ENCODE data around the gene EPAS1. TPM values are rescaled to one million over a fixed set of nuclear protein-coding genes. Genes with fewer than 3 reads are reported as not detected.

EPAS1 gene
- total RNA-seq, 1 donor from 2014 or later: 22.9 TPM

DNA sequence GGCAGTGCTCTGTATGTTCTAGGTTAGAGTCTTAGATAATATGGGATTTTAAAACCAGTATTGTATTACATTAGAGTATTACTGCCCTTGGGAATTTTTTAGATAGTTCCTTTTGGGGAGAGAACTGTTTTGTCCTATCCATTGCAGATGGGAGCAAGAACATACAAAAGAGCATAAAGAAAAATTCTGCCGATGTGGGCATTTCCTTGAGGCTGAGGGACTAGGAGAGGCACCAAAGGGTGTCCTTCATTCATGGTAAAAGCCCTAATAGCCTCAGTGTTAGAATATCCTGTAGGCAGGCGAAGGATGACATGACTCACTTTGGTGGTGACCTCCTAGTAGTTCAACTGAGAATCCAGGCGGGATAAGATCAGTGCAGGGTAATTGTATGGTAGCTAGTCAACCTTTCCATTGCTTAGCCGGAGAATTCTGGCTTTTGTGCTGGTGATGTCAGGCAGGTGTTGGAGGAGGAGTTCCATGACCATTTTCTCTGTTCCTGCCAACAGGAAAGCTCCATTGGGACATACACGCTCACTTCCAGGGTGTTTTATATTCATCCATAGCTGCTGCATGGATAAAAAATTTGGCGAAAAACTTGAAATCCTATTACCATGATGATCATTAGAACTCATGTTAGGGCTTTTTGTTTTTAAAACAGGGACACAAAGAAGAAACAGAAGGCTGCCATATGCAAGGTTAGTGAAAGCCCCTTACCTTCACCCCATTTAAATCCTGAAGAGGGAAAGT, 28.1 kb downstream of the EPAS1 start:
- H3K4me3 Mint-ChIP-seq: no peak overlapping the region
- peaks cover 24% of the 10 kb centered on the region for H3K27me3 Mint-ChIP-seq (ENCODE audit: insufficient read depth)
- no peak overlapping the region for H3K27ac Mint-ChIP-seq
- DNase-seq (ENCODE audit: low spot score): no peak
- H3K4me1 Mint-ChIP-seq (ENCODE audit: low read depth): no peaks in the 10 kb centered on the region
- no peaks in the 10 kb centered on the region for H3K36me3 Mint-ChIP-seq (ENCODE audit: low read depth)
- no peaks in the 10 kb centered on the region for H3K9me3 Mint-ChIP-seq
- intact Hi-C loops (cut with micrococcal nuclease): no loop called here

GRCh38 chr2:46326231-46326980, 29.2 kb downstream of the EPAS1 start:
- Mint-ChIP-seq H3K27ac (no peak overlapping the region), H3K9me3 (no peaks in the 10 kb centered on the region), H3K4me3 (no peak overlapping the region), H3K4me1 (ENCODE audit: low read depth) (no peaks in the 10 kb centered on the region), H3K36me3 (ENCODE audit: low read depth) (no peaks in the 10 kb centered on the region), H3K27me3 (ENCODE audit: insufficient read depth) (peaks cover 22% of the 10 kb centered on the region)
- DNase-seq (ENCODE audit: low spot score): no peak
- intact Hi-C loops (cut with micrococcal nuclease): no loop called here

DNA sequence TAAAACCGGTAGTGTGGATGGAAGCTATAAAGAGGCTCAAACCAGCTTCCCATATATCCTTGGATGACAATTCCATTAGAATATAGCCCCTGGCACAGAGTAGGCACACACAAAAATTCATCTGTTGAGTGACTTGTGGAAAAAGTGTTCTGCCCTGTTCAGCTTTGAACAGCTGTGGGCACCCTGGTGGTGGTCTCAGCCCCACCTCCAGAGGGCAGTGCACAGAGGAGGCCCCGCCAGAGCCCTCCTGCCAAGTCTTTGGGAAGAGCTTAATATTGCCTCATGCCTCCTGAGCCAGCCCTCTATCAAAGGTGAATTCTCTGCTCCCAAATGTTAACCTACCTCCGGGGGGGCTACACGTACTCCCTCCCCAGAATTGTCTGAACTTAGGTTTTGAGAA, 30.4 kb downstream of the EPAS1 start:
- Mint-ChIP-seq H3K36me3 (ENCODE audit: low read depth) (no peaks in the 10 kb centered on the region), H3K4me3 (no peak overlapping the region), H3K27me3 (ENCODE audit: insufficient read depth) (peaks cover 20% of the 10 kb centered on the region), H3K9me3 (no peaks in the 10 kb centered on the region), H3K4me1 (ENCODE audit: low read depth) (no peaks in the 10 kb centered on the region), H3K27ac (no peak overlapping the region)
- intact Hi-C loops (cut with micrococcal nuclease): no loop called here
- DNase-seq (ENCODE audit: low spot score): no peak

GRCh38 chr2:46328291-46328690, 31.1 kb downstream of the EPAS1 start:
- H3K9me3 Mint-ChIP-seq: no peaks in the 10 kb centered on the region
- no peak overlapping the region for H3K27ac Mint-ChIP-seq
- H3K36me3 Mint-ChIP-seq (ENCODE audit: low read depth): no peaks in the 10 kb centered on the region
- DNase-seq (ENCODE audit: low spot score): no peak
- intact Hi-C loops (cut with micrococcal nuclease): no loop called here
- no peaks in the 10 kb centered on the region for H3K4me1 Mint-ChIP-seq (ENCODE audit: low read depth)
- H3K27me3 Mint-ChIP-seq (ENCODE audit: insufficient read depth): peaks cover 22% of the 10 kb centered on the region
- H3K4me3 Mint-ChIP-seq: no peak overlapping the region

GRCh38 chr2:46328829-46329228, 31.6 kb downstream of the EPAS1 start:
- no peak for DNase-seq (ENCODE audit: low spot score)
- no peak overlapping the region for H3K4me3 Mint-ChIP-seq
- H3K36me3 Mint-ChIP-seq (ENCODE audit: low read depth): no peaks in the 10 kb centered on the region
- no peaks in the 10 kb centered on the region for H3K4me1 Mint-ChIP-seq (ENCODE audit: low read depth)
- H3K27me3 Mint-ChIP-seq (ENCODE audit: insufficient read depth): peaks cover 26% of the 10 kb centered on the region
- intact Hi-C loops (cut with micrococcal nuclease): no loop called here
- H3K9me3 Mint-ChIP-seq: no peaks in the 10 kb centered on the region
- no peak overlapping the region for H3K27ac Mint-ChIP-seq

DNA sequence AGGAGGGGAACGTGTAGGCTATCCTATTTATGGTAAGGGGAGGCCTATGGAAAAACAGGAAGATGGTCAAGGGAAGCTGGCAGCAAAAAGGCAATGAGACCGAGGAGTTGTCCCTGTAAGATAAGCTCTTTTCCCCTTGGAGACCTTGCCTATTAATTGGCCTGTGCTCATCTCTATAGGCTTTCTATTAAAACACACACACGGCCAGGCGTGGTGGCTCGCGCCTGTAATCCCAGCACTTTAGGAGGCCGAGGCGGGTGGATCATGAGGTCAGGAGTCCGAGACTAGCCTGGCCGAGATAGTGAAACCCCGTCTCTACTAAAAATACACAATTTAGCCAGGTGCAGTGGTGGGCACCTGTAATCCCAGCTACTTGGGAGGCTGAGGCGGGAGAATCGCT, 32.1 kb downstream of the EPAS1 start:
- intact Hi-C loops (cut with micrococcal nuclease): no loop called here
- Mint-ChIP-seq H3K27me3 (ENCODE audit: insufficient read depth) (peaks cover 26% of the 10 kb centered on the region), H3K36me3 (ENCODE audit: low read depth) (no peaks in the 10 kb centered on the region), H3K4me3 (no peak overlapping the region), H3K9me3 (no peaks in the 10 kb centered on the region), H3K27ac (no peak overlapping the region), H3K4me1 (ENCODE audit: low read depth) (peaks cover 4% of the 10 kb centered on the region)
- no peak for DNase-seq (ENCODE audit: low spot score)

- no peaks in the 10 kb centered on the region for H3K36me3 Mint-ChIP-seq (ENCODE audit: low read depth)
- H3K27ac Mint-ChIP-seq: peak overlapping the region; percentile 20
- no peak overlapping the region for H3K4me3 Mint-ChIP-seq
- H3K4me1 Mint-ChIP-seq (ENCODE audit: low read depth): peaks cover 10% of the 10 kb centered on the region
- no peaks in the 10 kb centered on the region for H3K9me3 Mint-ChIP-seq
- no peak for DNase-seq (ENCODE audit: low spot score)
- peaks cover 28% of the 10 kb centered on the region for H3K27me3 Mint-ChIP-seq (ENCODE audit: insufficient read depth)
- intact Hi-C loops (cut with micrococcal nuclease): no loop called here
Measured at GRCh38 chr2:46329803-46330775, 32.9 kb downstream of the EPAS1 start.

DNA sequence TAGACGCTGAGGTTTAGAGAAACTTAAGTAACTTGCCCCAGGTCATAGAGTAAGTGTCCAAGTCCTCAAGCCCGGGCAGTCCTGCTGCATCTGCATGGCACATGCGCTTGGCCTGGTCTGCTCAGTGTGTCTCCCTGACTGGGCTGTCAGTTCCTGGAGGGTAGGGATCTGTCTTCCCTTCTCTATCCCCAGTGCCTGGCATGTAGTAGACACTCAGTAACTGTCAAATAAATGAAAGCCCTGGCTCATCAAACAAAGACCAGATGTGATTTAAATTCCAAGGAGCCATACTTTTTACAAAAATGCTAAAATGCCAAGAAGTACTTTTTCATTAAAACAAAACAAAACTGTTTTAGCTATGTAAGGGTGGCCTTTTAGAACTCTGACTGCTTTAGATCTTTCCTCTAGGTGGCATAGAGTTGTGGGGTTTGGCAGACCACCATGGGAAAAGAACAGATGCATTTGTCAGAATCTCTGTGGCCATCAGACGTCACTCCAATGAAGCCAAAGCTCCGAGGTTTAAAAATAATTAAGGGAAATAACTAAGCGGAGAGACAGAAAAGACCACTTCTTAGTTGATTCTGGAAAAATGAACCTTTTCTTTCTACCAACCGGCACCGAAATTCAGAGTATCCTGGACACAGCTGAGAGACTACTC, 34.0 kb downstream of the EPAS1 start:
- no peak for DNase-seq (ENCODE audit: low spot score)
- intact Hi-C loops (cut with micrococcal nuclease): no loop called here
- Mint-ChIP-seq H3K9me3 (no peaks in the 10 kb centered on the region), H3K27me3 (ENCODE audit: insufficient read depth) (peaks cover 27% of the 10 kb centered on the region), H3K4me3 (no peak overlapping the region), H3K36me3 (ENCODE audit: low read depth) (no peaks in the 10 kb centered on the region), H3K4me1 (ENCODE audit: low read depth) (peaks cover 10% of the 10 kb centered on the region), H3K27ac (no peak overlapping the region)

DNA sequence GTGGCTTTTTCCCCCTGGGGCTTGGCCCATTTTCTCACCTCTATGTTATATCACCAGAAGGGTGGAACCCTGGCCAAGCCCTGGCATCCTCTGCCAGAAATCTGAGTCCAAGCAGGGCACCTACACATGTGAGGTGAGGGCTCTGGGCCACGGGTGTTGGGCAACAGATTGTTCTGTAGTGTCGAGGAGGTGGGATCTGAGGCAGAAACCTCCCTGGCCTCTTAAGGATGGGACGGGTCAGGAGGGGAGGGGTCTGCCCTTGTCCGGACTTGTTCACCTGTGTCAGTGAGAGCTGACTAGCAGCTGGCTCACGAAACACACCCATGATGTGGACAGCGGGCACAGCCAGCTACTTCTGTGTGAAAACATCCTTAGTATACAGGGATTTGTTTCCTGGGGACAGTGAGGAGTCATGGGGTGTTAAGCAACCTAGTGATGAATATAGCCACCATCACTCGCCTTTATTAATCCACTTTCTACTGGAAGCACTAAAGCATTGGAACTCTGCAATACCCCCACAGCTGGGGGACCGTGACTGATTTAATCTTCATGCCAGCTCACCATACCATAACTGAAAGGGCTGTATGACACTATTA, 35.6 kb downstream of the EPAS1 start:
- intact Hi-C loops (cut with micrococcal nuclease): no loop called here
- no peak overlapping the region for H3K27ac Mint-ChIP-seq
- no peak overlapping the region for H3K4me3 Mint-ChIP-seq

GRCh38 chr2:46333912-46334311, 36.7 kb downstream of the EPAS1 start:
- H3K9me3 Mint-ChIP-seq: no peaks in the 10 kb centered on the region
- H3K27ac Mint-ChIP-seq: no peak overlapping the region
- intact Hi-C loops (cut with micrococcal nuclease): no loop called here
- H3K36me3 Mint-ChIP-seq (ENCODE audit: low read depth): no peaks in the 10 kb centered on the region
- peaks cover 35% of the 10 kb centered on the region for H3K27me3 Mint-ChIP-seq (ENCODE audit: insufficient read depth)
- H3K4me3 Mint-ChIP-seq: no peak overlapping the region
- DNase-seq (ENCODE audit: low spot score): no peak
- peaks cover 23% of the 10 kb centered on the region for H3K4me1 Mint-ChIP-seq (ENCODE audit: low read depth)

More for the DNA sequence above, 35.6 kb downstream of the EPAS1 start:
- no peaks in the 10 kb centered on the region for H3K9me3 Mint-ChIP-seq
- peaks cover 17% of the 10 kb centered on the region for H3K4me1 Mint-ChIP-seq (ENCODE audit: low read depth)
- H3K27me3 Mint-ChIP-seq (ENCODE audit: insufficient read depth): peaks cover 35% of the 10 kb centered on the region
- DNase-seq (ENCODE audit: low spot score): no peak
- no peaks in the 10 kb centered on the region for H3K36me3 Mint-ChIP-seq (ENCODE audit: low read depth)

GRCh38 chr2:46334389-46335271, 37.4 kb downstream of the EPAS1 start:
- H3K27ac Mint-ChIP-seq: peak overlapping the region; percentile 5
- peaks cover 23% of the 10 kb centered on the region for H3K4me1 Mint-ChIP-seq (ENCODE audit: low read depth)
- intact Hi-C loops (cut with micrococcal nuclease): no loop called here
- no peak overlapping the region for H3K4me3 Mint-ChIP-seq
- no peak for DNase-seq (ENCODE audit: low spot score)
- H3K36me3 Mint-ChIP-seq (ENCODE audit: low read depth): no peaks in the 10 kb centered on the region
- H3K27me3 Mint-ChIP-seq (ENCODE audit: insufficient read depth): peaks cover 35% of the 10 kb centered on the region
- no peaks in the 10 kb centered on the region for H3K9me3 Mint-ChIP-seq
